ENCODE results near the gene CRTC1.

Gene CRTC1

DNA sequence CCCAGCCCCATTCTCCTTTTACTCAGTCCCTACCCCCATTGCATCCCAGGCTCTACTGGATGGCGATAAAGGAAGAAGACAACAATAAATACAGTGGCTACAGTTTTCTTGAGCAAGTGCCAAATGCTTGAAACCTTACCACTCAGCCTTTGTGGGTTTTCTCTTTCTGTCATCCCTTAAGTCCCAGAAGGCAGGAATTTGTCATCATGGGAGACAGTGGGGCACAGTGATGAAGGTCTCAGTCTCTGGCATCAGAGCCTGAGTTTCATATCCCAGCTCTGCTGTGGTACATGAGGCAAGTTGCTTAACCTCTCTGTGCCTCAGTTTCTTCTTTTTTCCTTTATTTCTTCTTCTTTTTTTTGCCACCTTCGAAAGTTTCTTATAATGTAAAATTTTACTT, 112.8 kb downstream of the CRTC1 start:
- H3K4me1 ChIP-seq (ENCODE audit: control insufficient read depth in 1 of 2, insufficient read depth in 2 of 2, low read length in 2 of 2), result no peaks in the 10 kb centered on the region
- H3K27me3 ChIP-seq (ENCODE audit: low read depth, low read length), result peaks cover 17% of the 10 kb centered on the region
- no peak overlapping the region for H3K27ac ChIP-seq (ENCODE audit: low read length)
- no peaks in the 10 kb centered on the region for H3K9me3 ChIP-seq (ENCODE audit: control insufficient read depth in 1 of 2, low read length in 2 of 2)
- no peaks in the 10 kb centered on the region for H3K36me3 ChIP-seq (ENCODE audit: control insufficient read depth in 1 of 2, insufficient read depth in 2 of 2, low read length in 2 of 2)
- no peak overlapping the region for H3K4me3 ChIP-seq (ENCODE audit: low read depth in 1 of 2, low read length in 2 of 2)

GRCh38 chr19:18798384-18799352, 115.2 kb downstream of the CRTC1 start:
- H3K36me3 ChIP-seq (ENCODE audit: control insufficient read depth in 1 of 2, insufficient read depth in 2 of 2, low read length in 2 of 2), result no peaks in the 10 kb centered on the region
- no peaks in the 10 kb centered on the region for H3K9me3 ChIP-seq (ENCODE audit: control insufficient read depth in 1 of 2, low read length in 2 of 2)
- H3K4me3 ChIP-seq (ENCODE audit: low read depth in 1 of 2, low read length in 2 of 2), result no peak overlapping the region
- H3K27ac ChIP-seq (ENCODE audit: low read length), result no peak overlapping the region
- H3K27me3 ChIP-seq (ENCODE audit: low read depth, low read length), result peaks cover 16% of the 10 kb centered on the region
- no peaks in the 10 kb centered on the region for H3K4me1 ChIP-seq (ENCODE audit: control insufficient read depth in 1 of 2, insufficient read depth in 2 of 2, low read length in 2 of 2)

GRCh38 chr19:18799389-18799970, 116.0 kb downstream of the CRTC1 start:
- no peak overlapping the region for H3K27ac ChIP-seq (ENCODE audit: low read length)
- no peaks in the 10 kb centered on the region for H3K36me3 ChIP-seq (ENCODE audit: control insufficient read depth in 1 of 2, insufficient read depth in 2 of 2, low read length in 2 of 2)
- H3K9me3 ChIP-seq (ENCODE audit: control insufficient read depth in 1 of 2, low read length in 2 of 2), result no peaks in the 10 kb centered on the region
- H3K4me1 ChIP-seq (ENCODE audit: control insufficient read depth in 1 of 2, insufficient read depth in 2 of 2, low read length in 2 of 2), result no peaks in the 10 kb centered on the region
- H3K4me3 ChIP-seq (ENCODE audit: low read depth in 1 of 2, low read length in 2 of 2), result no peak overlapping the region
- peaks cover 16% of the 10 kb centered on the region for H3K27me3 ChIP-seq (ENCODE audit: low read depth, low read length)

DNA sequence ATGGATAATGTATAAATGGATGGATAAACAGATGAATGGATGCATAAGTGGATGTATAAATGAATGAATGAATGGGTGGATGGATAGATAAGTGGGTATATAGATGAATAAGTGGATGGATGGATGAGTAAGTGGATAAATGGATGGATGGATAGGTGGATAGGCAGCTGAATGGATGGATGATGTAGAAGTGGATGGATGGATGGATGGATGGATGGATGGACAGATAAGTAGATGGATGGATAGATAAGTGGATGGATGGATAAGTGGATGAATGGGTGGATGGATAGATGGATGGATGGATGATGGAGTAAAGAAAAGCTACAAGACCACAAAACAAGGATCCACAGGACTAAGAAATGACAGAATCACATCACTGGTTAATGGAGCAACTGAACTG, 116.6 kb downstream of the CRTC1 start:
- Histone ChIP-seq H3K36me3 (ENCODE audit: control insufficient read depth in 1 of 2, insufficient read depth in 2 of 2, low read length in 2 of 2) (no peaks in the 10 kb centered on the region), H3K4me3 (ENCODE audit: low read depth in 1 of 2, low read length in 2 of 2) (no peak overlapping the region), H3K9me3 (ENCODE audit: control insufficient read depth in 1 of 2, low read length in 2 of 2) (no peaks in the 10 kb centered on the region), H3K27me3 (ENCODE audit: low read depth, low read length) (peaks cover 16% of the 10 kb centered on the region), H3K4me1 (ENCODE audit: control insufficient read depth in 1 of 2, insufficient read depth in 2 of 2, low read length in 2 of 2) (no peaks in the 10 kb centered on the region), H3K27ac (ENCODE audit: low read length) (no peak overlapping the region)

DNA sequence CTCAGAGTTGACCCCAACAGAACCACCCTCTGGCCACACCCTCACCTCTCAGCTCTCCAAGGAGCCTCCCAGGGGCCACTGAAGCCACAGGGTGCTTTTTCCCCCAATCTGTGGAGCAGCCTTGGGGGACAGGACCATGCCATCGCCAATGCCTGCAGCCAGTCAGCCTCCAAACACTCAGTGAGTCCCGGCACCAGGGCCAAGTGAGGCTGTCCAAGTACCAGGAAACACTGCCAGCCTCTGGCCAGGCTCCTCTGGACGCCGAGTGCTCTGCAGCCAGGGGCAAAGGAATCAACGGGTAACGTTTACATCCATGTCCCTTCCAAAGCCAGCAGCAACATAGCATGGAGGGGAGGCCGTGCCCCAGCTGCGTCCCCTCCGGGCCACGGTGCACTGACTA, 117.2 kb downstream of the CRTC1 start:
- Histone ChIP-seq H3K27me3 (ENCODE audit: low read depth, low read length) (peaks cover 16% of the 10 kb centered on the region), H3K27ac (ENCODE audit: low read length) (no peak overlapping the region), H3K4me3 (ENCODE audit: low read depth in 1 of 2, low read length in 2 of 2) (no peak overlapping the region), H3K9me3 (ENCODE audit: control insufficient read depth in 1 of 2, low read length in 2 of 2) (no peaks in the 10 kb centered on the region), H3K36me3 (ENCODE audit: control insufficient read depth in 1 of 2, insufficient read depth in 2 of 2, low read length in 2 of 2) (no peaks in the 10 kb centered on the region), H3K4me1 (ENCODE audit: control insufficient read depth in 1 of 2, insufficient read depth in 2 of 2, low read length in 2 of 2) (no peaks in the 10 kb centered on the region)

- Histone ChIP-seq H3K27me3 (ENCODE audit: low read depth, low read length) (peaks cover 13% of the 10 kb centered on the region), H3K4me3 (ENCODE audit: low read depth in 1 of 2, low read length in 2 of 2) (no peak overlapping the region), H3K27ac (ENCODE audit: low read length) (no peak overlapping the region), H3K4me1 (ENCODE audit: control insufficient read depth in 1 of 2, insufficient read depth in 2 of 2, low read length in 2 of 2) (no peaks in the 10 kb centered on the region), H3K9me3 (ENCODE audit: control insufficient read depth in 1 of 2, low read length in 2 of 2) (no peaks in the 10 kb centered on the region), H3K36me3 (ENCODE audit: control insufficient read depth in 1 of 2, insufficient read depth in 2 of 2, low read length in 2 of 2) (no peaks in the 10 kb centered on the region)
Observed at GRCh38 chr19:18802354-18802753, 118.9 kb downstream of the CRTC1 start.

GRCh38 chr19:18803550-18804138, 120.2 kb downstream of the CRTC1 start:
- Histone ChIP-seq H3K36me3 (ENCODE audit: control insufficient read depth in 1 of 2, insufficient read depth in 2 of 2, low read length in 2 of 2) (no peaks in the 10 kb centered on the region), H3K4me1 (ENCODE audit: control insufficient read depth in 1 of 2, insufficient read depth in 2 of 2, low read length in 2 of 2) (no peaks in the 10 kb centered on the region), H3K9me3 (ENCODE audit: control insufficient read depth in 1 of 2, low read length in 2 of 2) (no peaks in the 10 kb centered on the region), H3K27ac (ENCODE audit: low read length) (no peak overlapping the region), H3K4me3 (ENCODE audit: low read depth in 1 of 2, low read length in 2 of 2) (no peak overlapping the region), H3K27me3 (ENCODE audit: low read depth, low read length) (peaks cover 8% of the 10 kb centered on the region)

GRCh38 chr19:18804139-18804601, 120.7 kb downstream of the CRTC1 start:
- peaks cover 8% of the 10 kb centered on the region for H3K27me3 ChIP-seq (ENCODE audit: low read depth, low read length)

GRCh38 chr19:18804643-18805042, 121.2 kb downstream of the CRTC1 start:
- H3K36me3 ChIP-seq (ENCODE audit: control insufficient read depth in 1 of 2, insufficient read depth in 2 of 2, low read length in 2 of 2), result no peaks in the 10 kb centered on the region

More at GRCh38 chr19:18804139-18804601, 120.7 kb downstream of the CRTC1 start:
- Histone ChIP-seq H3K9me3 (ENCODE audit: control insufficient read depth in 1 of 2, low read length in 2 of 2) (no peaks in the 10 kb centered on the region), H3K27ac (ENCODE audit: low read length) (no peak overlapping the region), H3K4me1 (ENCODE audit: control insufficient read depth in 1 of 2, insufficient read depth in 2 of 2, low read length in 2 of 2) (no peaks in the 10 kb centered on the region), H3K4me3 (ENCODE audit: low read depth in 1 of 2, low read length in 2 of 2) (no peak overlapping the region), H3K36me3 (ENCODE audit: control insufficient read depth in 1 of 2, insufficient read depth in 2 of 2, low read length in 2 of 2) (no peaks in the 10 kb centered on the region)

GRCh38 chr19:18807861-18808331, 124.4 kb downstream of the CRTC1 start:
- H3K9me3 ChIP-seq (ENCODE audit: control insufficient read depth in 1 of 2, low read length in 2 of 2), result no peaks in the 10 kb centered on the region
- H3K4me1 ChIP-seq (ENCODE audit: control insufficient read depth in 1 of 2, insufficient read depth in 2 of 2, low read length in 2 of 2), result no peaks in the 10 kb centered on the region
- no peaks in the 10 kb centered on the region for H3K27me3 ChIP-seq (ENCODE audit: low read depth, low read length)
- no peak overlapping the region for H3K27ac ChIP-seq (ENCODE audit: low read length)
- no peaks in the 10 kb centered on the region for H3K36me3 ChIP-seq (ENCODE audit: control insufficient read depth in 1 of 2, insufficient read depth in 2 of 2, low read length in 2 of 2)
- no peak overlapping the region for H3K4me3 ChIP-seq (ENCODE audit: low read depth in 1 of 2, low read length in 2 of 2)

More at GRCh38 chr19:18804643-18805042, 121.2 kb downstream of the CRTC1 start:
- Histone ChIP-seq H3K9me3 (ENCODE audit: control insufficient read depth in 1 of 2, low read length in 2 of 2) (no peaks in the 10 kb centered on the region), H3K27me3 (ENCODE audit: low read depth, low read length) (peaks cover 8% of the 10 kb centered on the region), H3K4me3 (ENCODE audit: low read depth in 1 of 2, low read length in 2 of 2) (no peak overlapping the region), H3K4me1 (ENCODE audit: control insufficient read depth in 1 of 2, insufficient read depth in 2 of 2, low read length in 2 of 2) (no peaks in the 10 kb centered on the region), H3K27ac (ENCODE audit: low read length) (no peak overlapping the region)

- H3K27ac ChIP-seq (ENCODE audit: low read length), result no peak overlapping the region
- H3K36me3 ChIP-seq (ENCODE audit: control insufficient read depth in 1 of 2, insufficient read depth in 2 of 2, low read length in 2 of 2), result no peaks in the 10 kb centered on the region
- no peaks in the 10 kb centered on the region for H3K4me1 ChIP-seq (ENCODE audit: control insufficient read depth in 1 of 2, insufficient read depth in 2 of 2, low read length in 2 of 2)
- no peak overlapping the region for H3K4me3 ChIP-seq (ENCODE audit: low read depth in 1 of 2, low read length in 2 of 2)
- H3K27me3 ChIP-seq (ENCODE audit: low read depth, low read length), result no peaks in the 10 kb centered on the region
- no peaks in the 10 kb centered on the region for H3K9me3 ChIP-seq (ENCODE audit: control insufficient read depth in 1 of 2, low read length in 2 of 2)
Observed at GRCh38 chr19:18809149-18809868, 125.8 kb downstream of the CRTC1 start.
